Peyer's patch (tissue), 4 donors: Measurements from ENCODE around the gene ROR1. TPM values are rescaled to one million over a fixed set of nuclear protein-coding genes. Genes with fewer than 3 reads are reported as not detected.

Source experiments
- DNase-seq, 3 donors: peaks; one replicate each; pipeline ENCODE4 v3.0.0-alpha.2; 2017 to 2019
- H3K27ac ChIP-seq, 4 donors: fragments of 200-600 bp; sonication (generic); one replicate each; pipeline ENCODE4 v1.5.1; 2016 to 2019
- H3K27me3 ChIP-seq, 2 donors: fragments of 200-600 bp; sonication (generic); one replicate each; pipeline ENCODE4 v1.5.1; 2019
- H3K36me3 ChIP-seq, 3 donors: fragments of 200-600 bp; sonication (generic); one replicate each; pipeline ENCODE4 v1.5.1; 2016 to 2019
- H3K4me1 ChIP-seq, 4 donors: fragments of 200-600 bp; sonication (generic); one replicate each; pipeline ENCODE4 v1.5.1; 2016 to 2019
- H3K4me3 ChIP-seq, 4 donors: fragments of 200-600 bp; sonication (generic); 1 replicate in 3 of 4; 2 replicates in 1 of 4; pipeline ENCODE4 v1.5.1; 2016 to 2019; ENCODE audit warnings: mild to moderate bottlenecking in 1 of 4
- H3K9me3 ChIP-seq, 4 donors: fragments of 200-600 bp; sonication (generic); one replicate each; pipeline ENCODE4 v1.5.1; 2016 to 2019; ENCODE audit warnings: mild to moderate bottlenecking in 1 of 4
- POLR2A ChIP-seq, 2 donors: fragments of 450-650 bp; IDR thresholded peaks; one replicate each; pipeline ENCODE4 v1.5.1; 2017; ENCODE audit warnings: antibody characterized with exemption in 2 of 2, mild to moderate bottlenecking in 2 of 2, moderate library complexity in 2 of 2
- total RNA-seq, 4 donors: library from RNA; depleted of rRNA; stranded (reverse); fragments of >200 nt; gene quantifications; one replicate each; pipeline ENCODE4 v1.1.0, GENCODE V29; 2016
- TF ChIP-seq, protein P1 (sequence below), 6 experiments: fragments of 450-650 bp in 4 of 6; fragments of 200-600 bp in 2 of 6; sonication (generic) in 1 of 6; IDR thresholded peaks; one replicate each; pipeline ENCODE4 v1.5.1; 2017 to 2019; ENCODE audit warnings: antibody characterized with exemption in 6 of 6, mild to moderate bottlenecking in 3 of 6, moderate library complexity in 1 of 6

ROR1 gene
- total RNA-seq, 4 donors from 2014 or later = 1.2 to 7.4 (median 4.7) TPM

DNA sequence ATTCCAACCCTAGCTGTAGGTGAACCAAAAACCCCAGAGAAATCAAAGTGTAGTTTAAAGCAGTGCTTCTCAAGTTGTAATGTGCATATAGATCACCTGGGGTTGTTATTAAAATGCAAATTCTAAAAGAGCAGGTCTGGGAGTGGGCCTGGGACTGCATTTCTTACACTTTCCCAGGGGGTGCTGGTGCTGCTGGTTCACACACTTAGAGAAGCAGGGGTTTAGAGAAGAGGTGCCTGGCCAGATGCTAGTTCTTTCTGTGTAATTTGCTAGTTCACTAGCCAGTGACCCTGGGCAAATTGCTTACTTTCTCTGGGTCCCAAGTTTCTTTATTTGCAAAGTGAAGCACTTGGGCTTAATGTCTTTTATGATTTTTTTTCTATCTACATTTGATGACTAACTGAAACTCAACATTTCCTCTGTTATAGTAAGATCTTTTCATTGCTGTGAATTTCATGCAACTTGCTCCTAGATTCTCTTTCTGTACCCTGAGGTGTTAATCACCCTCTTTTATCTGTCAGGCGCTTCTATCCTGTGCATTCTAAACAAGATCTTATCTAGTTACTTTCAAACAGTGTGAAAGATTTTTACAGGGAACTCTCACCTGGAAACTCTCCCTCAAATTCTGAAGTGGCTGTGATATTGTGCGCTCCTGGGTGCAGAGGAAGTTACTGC is 287.8 kb downstream of the ROR1 start:
- Histone ChIP-seq H3K9me3 (no peaks in the 10 kb centered on the region), H3K27ac (no peak overlapping the region), H3K4me1 (no peaks in the 10 kb centered on the region), H3K4me3 (no peak overlapping the region), H3K27me3 (no peaks in the 10 kb centered on the region), H3K36me3 (no peaks in the 10 kb centered on the region)
- TF ChIP-seq POLR2A (IDR thresholded peaks at IDR 0.05) = no peak
- no peak for DNase-seq

DNA sequence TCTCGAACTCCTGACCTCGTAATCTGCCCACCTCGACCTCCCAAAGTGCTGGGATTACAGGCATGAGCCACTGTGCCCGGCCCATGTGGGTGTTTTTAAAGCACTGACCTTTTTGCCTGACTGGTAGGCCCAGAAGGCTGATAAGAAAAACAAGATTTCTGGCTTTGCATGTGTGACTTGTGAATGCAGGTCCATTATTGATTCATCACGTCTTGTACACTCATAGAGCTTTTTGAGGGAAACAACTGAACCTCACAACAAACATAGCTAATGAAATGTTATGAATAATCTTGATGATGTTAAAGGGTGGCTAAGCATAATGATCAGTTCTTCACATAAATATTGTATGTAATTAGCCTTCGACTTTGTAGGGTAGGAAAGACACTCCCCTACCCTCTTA is 288.7 kb downstream of the ROR1 start:
- DNase-seq = no peak
- no peaks in the 10 kb centered on the region for H3K27me3 ChIP-seq
- H3K27ac ChIP-seq = no peak overlapping the region
- H3K9me3 ChIP-seq = no peaks in the 10 kb centered on the region
- no peaks in the 10 kb centered on the region for H3K36me3 ChIP-seq
- no peaks in the 10 kb centered on the region for H3K4me1 ChIP-seq
- TF ChIP-seq, protein P1, sequence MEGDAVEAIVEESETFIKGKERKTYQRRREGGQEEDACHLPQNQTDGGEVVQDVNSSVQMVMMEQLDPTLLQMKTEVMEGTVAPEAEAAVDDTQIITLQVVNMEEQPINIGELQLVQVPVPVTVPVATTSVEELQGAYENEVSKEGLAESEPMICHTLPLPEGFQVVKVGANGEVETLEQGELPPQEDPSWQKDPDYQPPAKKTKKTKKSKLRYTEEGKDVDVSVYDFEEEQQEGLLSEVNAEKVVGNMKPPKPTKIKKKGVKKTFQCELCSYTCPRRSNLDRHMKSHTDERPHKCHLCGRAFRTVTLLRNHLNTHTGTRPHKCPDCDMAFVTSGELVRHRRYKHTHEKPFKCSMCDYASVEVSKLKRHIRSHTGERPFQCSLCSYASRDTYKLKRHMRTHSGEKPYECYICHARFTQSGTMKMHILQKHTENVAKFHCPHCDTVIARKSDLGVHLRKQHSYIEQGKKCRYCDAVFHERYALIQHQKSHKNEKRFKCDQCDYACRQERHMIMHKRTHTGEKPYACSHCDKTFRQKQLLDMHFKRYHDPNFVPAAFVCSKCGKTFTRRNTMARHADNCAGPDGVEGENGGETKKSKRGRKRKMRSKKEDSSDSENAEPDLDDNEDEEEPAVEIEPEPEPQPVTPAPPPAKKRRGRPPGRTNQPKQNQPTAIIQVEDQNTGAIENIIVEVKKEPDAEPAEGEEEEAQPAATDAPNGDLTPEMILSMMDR (IDR thresholded peaks at IDR 0.05) = no peak
- no peak for TF ChIP-seq POLR2A (IDR thresholded peaks at IDR 0.05)
- H3K4me3 ChIP-seq = no peak overlapping the region

DNA sequence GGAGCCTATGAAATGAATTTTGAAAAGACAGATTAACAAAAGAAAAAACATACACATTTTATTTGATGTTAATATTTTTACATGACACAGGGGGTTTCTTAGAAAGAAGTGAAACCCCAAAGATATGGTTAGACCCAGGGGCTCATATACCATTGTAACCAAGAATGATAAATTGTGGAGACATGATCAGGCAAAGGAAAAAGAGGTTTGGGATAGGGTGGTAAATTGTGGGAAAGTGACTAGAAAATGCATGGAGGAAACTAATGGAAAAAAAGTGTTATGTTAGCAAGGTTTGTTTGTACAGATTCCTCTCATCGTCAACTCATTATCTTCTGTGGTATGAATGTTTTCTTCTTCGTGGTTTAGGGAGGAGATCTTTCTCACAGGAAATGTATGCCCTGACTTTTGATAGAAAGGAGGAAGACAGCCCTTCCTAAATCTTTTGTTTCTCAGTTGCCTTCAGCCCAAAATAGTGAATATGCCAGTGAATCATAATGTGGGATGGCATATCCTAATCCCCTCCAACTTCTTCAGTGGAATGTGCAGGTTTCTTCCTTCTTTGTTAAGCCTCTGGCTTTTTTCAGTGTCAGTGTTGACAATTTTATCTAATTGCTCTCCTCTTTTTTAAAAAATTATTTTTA is 289.2 kb downstream of the ROR1 start:
- no peaks in the 10 kb centered on the region for H3K9me3 ChIP-seq
- H3K36me3 ChIP-seq = no peaks in the 10 kb centered on the region
- no peak overlapping the region for H3K4me3 ChIP-seq
- no peaks in the 10 kb centered on the region for H3K4me1 ChIP-seq
- H3K27ac ChIP-seq = no peak overlapping the region
- no peaks in the 10 kb centered on the region for H3K27me3 ChIP-seq
- no peak for TF ChIP-seq POLR2A (IDR thresholded peaks at IDR 0.05)
- TF ChIP-seq, protein P1 (IDR thresholded peaks at IDR 0.05) = no peak
- no peak for DNase-seq

- TF ChIP-seq POLR2A (IDR thresholded peaks at IDR 0.05) = no peak
- TF ChIP-seq, protein P1 (IDR thresholded peaks at IDR 0.05) = no peak
- Histone ChIP-seq H3K9me3 (no peaks in the 10 kb centered on the region), H3K4me3 (no peak overlapping the region), H3K27ac (no peak overlapping the region), H3K4me1 (no peaks in the 10 kb centered on the region), H3K36me3 (no peaks in the 10 kb centered on the region), H3K27me3 (no peaks in the 10 kb centered on the region)
- no peak for DNase-seq
Observed at GRCh38 chr1:64065571-64065970, 291.8 kb downstream of the ROR1 start.

- TF ChIP-seq, protein P1 (IDR thresholded peaks at IDR 0.05) = no peak
- no peak for TF ChIP-seq POLR2A (IDR thresholded peaks at IDR 0.05)
- Histone ChIP-seq H3K27ac (no peak overlapping the region), H3K4me1 (no peaks in the 10 kb centered on the region), H3K36me3 (no peaks in the 10 kb centered on the region), H3K9me3 (no peaks in the 10 kb centered on the region), H3K4me3 (no peak overlapping the region), H3K27me3 (no peaks in the 10 kb centered on the region)
- DNase-seq = no peak
Observed at GRCh38 chr1:64072089-64072793, 298.4 kb downstream of the ROR1 start.

- Histone ChIP-seq H3K9me3 (no peaks in the 10 kb centered on the region), H3K36me3 (no peaks in the 10 kb centered on the region), H3K27me3 (no peaks in the 10 kb centered on the region), H3K4me1 (no peaks in the 10 kb centered on the region), H3K4me3 (no peak overlapping the region), H3K27ac (no peak overlapping the region)
- TF ChIP-seq POLR2A (IDR thresholded peaks at IDR 0.05) = no peak
- TF ChIP-seq, protein P1 (IDR thresholded peaks at IDR 0.05) = no peak
- DNase-seq = no peak
Observed at GRCh38 chr1:64073705-64074104, 299.9 kb downstream of the ROR1 start.
